GM19328 (cell line): ENCODE data around the gene HACE1.
A peak's percentile ranks its signal among the peaks of the same experiment; 100 is the strongest.
"Not testable (repeated sequence)": the region's sequence is repeated elsewhere in the genome, so short reads cannot be mapped to it uniquely, and the experiment has no call there.

Experiments used
- ATAC-seq: cut with Tn5 transposase; IDR thresholded peaks from one replicate; pipeline ENCODE4 v1.9.1; 2021; ENCODE audit warnings: mild to moderate bottlenecking, moderate library complexity; ENCODE audit not compliant: unreplicated experiment

HACE1 gene

GRCh38 chr6:104859225-104860146 lies at the start of gene HACE1:
TSS of gene HACE1 (minus strand) at chr6:104859919. CDS start at chr6:104859642, 277 bp downstream.
- ATAC-seq = peak; percentile 99

DNA sequence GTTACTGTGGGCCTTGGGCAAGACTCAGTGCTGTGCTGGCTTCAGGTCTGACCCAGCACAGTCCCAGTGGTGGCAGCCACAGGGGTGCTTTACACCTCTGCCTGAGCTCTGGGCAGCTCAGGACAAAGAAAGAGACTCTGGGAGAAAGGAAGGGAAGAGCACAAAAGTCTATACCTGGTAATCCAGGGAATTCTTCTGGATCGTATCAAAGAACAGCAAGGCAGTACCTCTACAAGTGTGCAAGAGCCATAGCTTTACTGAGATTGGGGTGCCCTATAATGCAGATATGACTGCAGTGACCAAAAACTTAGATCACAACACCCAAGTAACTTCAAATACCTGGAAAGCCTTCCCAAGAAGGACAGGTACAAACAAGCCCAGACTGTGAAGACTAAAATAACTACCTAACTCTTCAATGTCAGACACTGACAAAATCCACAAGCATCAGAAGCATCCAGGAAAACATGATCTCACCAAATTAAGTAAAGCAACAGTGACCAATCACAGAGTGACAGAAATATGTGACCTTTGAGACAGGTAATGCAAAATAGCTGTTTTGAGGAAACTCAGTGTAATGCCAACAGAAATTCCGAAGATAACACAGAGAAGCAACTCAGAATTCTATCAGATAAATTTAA lies 49.3 kb upstream of the HACE1 start:
- ATAC-seq = no peak

GRCh38 chr6:104908031-104908887 lies 48.5 kb upstream of the HACE1 start:
- ATAC-seq = no peak

- not testable (repeated sequence) for ATAC-seq
Observed at GRCh38 chr6:104898893-104899292, 39.2 kb upstream of the HACE1 start.

GRCh38 chr6:104896914-104897313 lies 37.2 kb upstream of the HACE1 start:
- ATAC-seq = no peak

GRCh38 chr6:104888066-104888465 lies 28.3 kb upstream of the HACE1 start:
- ATAC-seq = no peak

- no peak for ATAC-seq
Observed at GRCh38 chr6:104887350-104887749, 27.6 kb upstream of the HACE1 start.

GRCh38 chr6:104885518-104886043 lies 25.9 kb upstream of the HACE1 start:
- no peak for ATAC-seq

GRCh38 chr6:104884867-104885517 lies 25.3 kb upstream of the HACE1 start:
- ATAC-seq = no peak

DNA sequence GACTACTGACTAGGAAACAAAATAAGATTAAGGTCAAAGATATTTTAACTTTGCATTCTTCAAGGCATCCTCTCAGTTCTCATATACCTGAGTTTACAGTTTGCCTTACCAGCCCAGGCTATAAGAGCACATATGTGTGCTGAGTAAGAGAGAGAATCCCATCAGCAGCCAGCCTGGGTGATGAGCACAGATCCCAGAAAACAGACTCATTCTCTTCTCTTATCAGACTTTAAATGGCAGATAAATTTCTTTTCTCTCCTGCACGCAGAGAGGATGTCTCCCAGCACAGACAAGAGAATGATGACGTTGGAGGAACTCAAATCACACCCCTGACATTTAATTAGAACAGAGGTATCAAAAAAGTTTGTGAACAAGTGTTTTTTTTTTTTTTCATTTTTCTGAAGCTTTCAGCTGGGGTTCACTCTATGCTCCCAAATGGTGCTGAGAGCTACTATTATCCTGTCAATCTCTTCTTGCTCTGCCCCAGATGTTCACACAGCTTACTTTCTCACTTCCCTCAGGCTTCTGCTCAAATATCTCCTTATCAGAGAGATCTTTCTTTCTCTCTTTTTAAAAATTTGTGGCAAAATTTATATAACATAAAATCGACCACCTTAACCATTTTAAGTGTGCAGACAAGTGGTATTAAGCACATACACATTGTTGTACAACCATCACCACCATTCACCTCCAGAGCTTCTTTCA lies 22.4 kb upstream of the HACE1 start:
- no peak for ATAC-seq

DNA sequence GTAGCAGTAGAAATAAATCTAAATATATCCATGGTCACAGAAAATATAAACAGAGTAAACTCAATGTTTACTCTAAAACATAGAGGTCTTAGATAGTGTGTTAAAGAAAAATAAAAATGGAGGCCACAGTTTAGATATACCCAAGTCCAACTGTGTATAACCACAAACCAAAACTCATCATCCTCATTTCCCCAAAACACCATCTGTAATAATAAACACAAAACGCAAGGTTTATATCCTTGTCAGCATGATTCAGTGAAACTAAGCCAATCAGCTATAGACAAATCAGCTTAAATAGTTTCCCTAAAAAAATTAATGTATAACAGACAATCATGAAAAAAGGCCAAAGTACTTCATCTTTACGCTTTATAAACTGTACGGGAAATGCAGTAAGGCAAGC lies 2.7 kb upstream of the HACE1 start:
- ATAC-seq = no peak

DNA sequence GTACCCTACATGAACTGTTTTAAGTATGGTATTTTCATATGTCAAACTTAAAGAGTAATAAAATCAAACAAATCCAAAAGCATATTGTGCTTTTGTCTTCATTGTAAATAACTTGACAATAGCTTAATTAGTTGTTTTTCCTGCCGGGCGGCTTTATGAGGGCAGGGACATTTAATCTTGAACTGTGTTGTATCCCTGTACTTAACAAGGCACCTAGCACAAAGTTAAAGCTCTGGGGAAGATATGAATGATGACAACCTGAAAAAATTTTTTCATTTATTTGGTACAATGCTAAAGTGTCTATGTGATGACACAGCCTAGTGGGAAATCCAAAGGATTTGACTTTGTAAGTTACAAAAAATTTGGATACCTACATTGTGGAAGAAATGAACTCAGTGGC lies 502 bp upstream of the HACE1 start:
- no peak for ATAC-seq

DNA sequence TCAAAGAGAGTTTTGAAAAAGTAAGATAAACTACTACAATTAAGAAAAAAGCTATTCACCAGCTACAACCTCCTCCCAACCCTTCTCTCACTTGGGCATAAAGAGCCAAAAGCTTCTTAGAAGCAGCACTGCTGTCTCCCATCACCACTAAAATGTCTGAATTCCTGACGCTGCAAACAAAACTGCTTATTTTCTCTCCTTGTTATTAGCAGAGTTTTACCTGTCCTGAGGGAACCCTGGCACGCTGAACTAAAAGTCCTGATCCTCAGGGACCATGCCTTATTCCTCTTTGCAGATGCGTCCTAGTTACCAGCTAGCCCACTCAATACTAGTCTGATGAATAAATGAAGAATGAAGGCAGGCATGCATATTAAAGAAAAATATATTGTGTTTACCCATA lies 1.1 kb downstream of the HACE1 start:
- ATAC-seq = no peak

GRCh38 chr6:104855507-104855906 lies 4.2 kb downstream of the HACE1 start:
- no peak for ATAC-seq

- not testable (repeated sequence) for ATAC-seq
Observed at GRCh38 chr6:104847721-104848120, 12.0 kb downstream of the HACE1 start.

DNA sequence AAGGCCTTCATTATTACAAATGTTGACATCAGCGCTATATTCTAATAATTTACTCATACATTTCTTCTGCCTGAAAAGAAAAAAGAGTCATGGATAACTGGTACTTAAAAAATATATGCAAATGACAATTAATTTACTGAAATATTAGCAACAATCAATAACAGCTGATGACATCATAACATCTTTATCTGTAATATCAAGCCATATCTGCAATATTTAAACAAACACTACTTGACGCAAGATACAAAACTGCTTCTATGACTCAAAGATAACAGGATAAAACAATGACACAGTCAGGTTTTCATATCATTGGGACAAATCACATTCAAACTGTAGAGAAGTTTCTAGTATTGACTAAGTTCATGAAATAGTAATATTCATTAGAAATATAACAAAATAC lies 16.5 kb downstream of the HACE1 start:
- ATAC-seq = no peak

- no peak for ATAC-seq
Observed at GRCh38 chr6:104837158-104837557, 22.6 kb downstream of the HACE1 start.

DNA sequence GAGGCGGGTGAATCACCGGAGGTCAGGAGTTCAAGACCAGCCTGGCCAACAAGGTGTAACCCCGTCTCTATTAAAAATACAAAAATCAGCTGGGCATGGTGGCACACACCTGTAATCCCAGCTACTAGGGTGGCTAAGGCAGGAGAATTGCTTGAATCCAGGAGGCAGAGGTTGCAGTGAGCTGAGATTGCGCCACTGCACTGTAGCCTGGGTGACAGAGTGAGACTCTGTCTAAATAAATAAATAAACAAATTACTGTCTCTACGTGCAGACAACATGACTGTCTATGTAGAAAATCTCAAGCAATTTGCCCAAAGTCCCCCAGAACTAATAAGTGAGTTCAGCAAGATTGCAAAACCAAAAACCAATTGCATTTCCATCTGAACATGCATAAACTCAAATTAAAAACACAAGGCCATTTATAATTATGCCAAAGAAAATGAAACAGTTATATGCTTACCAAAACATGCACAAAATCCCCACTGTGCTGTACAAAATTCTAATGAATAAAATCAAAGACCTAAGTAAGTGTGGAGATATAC lies 23.2 kb downstream of the HACE1 start:
- not testable (repeated sequence) for ATAC-seq

DNA sequence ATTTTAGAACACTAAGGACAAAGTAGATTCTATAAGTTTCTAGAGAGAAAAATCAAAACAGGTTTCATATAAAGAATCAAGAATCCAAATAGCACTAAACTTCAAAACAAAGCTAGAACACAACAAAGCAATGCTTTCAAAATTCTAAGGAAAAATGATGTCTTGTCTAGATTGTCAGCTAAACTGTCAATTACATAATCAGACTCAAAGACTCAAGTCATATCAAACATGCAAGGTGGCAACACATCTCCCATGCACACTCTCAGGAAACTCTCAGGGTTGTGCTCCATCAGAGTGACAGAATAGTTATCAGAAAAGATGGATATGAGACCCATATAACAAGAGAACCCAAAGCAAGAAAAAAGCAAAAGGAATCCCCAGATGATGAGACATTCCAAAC lies 23.9 kb downstream of the HACE1 start:
- ATAC-seq = no peak
